GM18502 (cell line): ENCODE measurements around the gene COL5A2.
A peak's percentile ranks its signal among the peaks of the same experiment; 100 is the strongest.

Experiments
- ATAC-seq: cut with Tn5 transposase; IDR thresholded peaks from one replicate; pipeline ENCODE4 v1.9.1; 2021; ENCODE audit warnings: mild to moderate bottlenecking; ENCODE audit not compliant: unreplicated experiment, poor library complexity

The COL5A2 gene

GRCh38 chr2:189066037-189066436 is 113.5 kb downstream of the COL5A2 start:
- ATAC-seq = no peak

GRCh38 chr2:189060096-189060642 is 119.4 kb downstream of the COL5A2 start:
- ATAC-seq = no peak

- no peak for ATAC-seq
These were observed 122.2 kb downstream of the COL5A2 start for GRCh38 chr2:189057316-189057715.

GRCh38 chr2:189056200-189057106 is 123.1 kb downstream of the COL5A2 start:
- ATAC-seq = no peak

GRCh38 chr2:189050165-189050712 is 129.3 kb downstream of the COL5A2 start:
- no peak for ATAC-seq

GRCh38 chr2:189049709-189050164 is 129.8 kb downstream of the COL5A2 start:
- ATAC-seq = no peak

- ATAC-seq = no peak
These were observed 131.4 kb downstream of the COL5A2 start for GRCh38 chr2:189048189-189048588.

- no peak for ATAC-seq
These were observed 132.2 kb downstream of the COL5A2 start for GRCh38 chr2:189047171-189047888.

GRCh38 chr2:189046320-189046719 is 133.2 kb downstream of the COL5A2 start:
- no peak for ATAC-seq

GRCh38 chr2:189045836-189046235 is 133.7 kb downstream of the COL5A2 start:
- no peak for ATAC-seq

- ATAC-seq = no peak
These were observed 142.0 kb downstream of the COL5A2 start for GRCh38 chr2:189037518-189037917.

- ATAC-seq = peak; percentile 83
These were observed 154.5 kb downstream of the COL5A2 start for GRCh38 chr2:189024901-189025618.

GRCh38 chr2:189022492-189022891 is 157.1 kb downstream of the COL5A2 start:
- no peak for ATAC-seq

- no peak for ATAC-seq
These were observed 157.5 kb downstream of the COL5A2 start for GRCh38 chr2:189022053-189022481.

- no peak for ATAC-seq
These were observed 159.4 kb downstream of the COL5A2 start for GRCh38 chr2:189020179-189020578.

GRCh38 chr2:189018631-189019030 is 160.9 kb downstream of the COL5A2 start:
- no peak for ATAC-seq

- ATAC-seq = no peak
These were observed 163.2 kb downstream of the COL5A2 start for GRCh38 chr2:189016311-189016861.

GRCh38 chr2:189015359-189015758 is 164.2 kb downstream of the COL5A2 start:
- no peak for ATAC-seq

GRCh38 chr2:189014449-189015138 is 165.0 kb downstream of the COL5A2 start:
- ATAC-seq = no peak
